RWPE1 (cell line): Measurements from ENCODE around the gene DENND1A.

Experiments
- CTCF ChIA-PET: fragments of 350-600 bp; sonication (Branson Sonifier 250); formaldehyde crosslinking; extraction: SDS; loops from one replicate; lab custom pipeline; 2021; lab: Yijun Ruan, JAX
- POLR2A ChIA-PET: fragments of 400-600 bp; formaldehyde crosslinking; extraction: SDS; loops from one replicate; lab custom pipeline; 2020; ENCODE audit warnings: antibody characterized with exemption; ENCODE audit not compliant: low non-redundant PET; lab: Yijun Ruan, JAX
- DNase-seq: peaks from one replicate; pipeline ENCODE4 v3.0.0; 2012; ENCODE audit warnings: low spot score
- H3K27ac ChIP-seq: fragments of 450-650 bp; 2 replicates; pipeline ENCODE4 v1.5.1; 2017
- CTCF ChIP-seq: fragments of 450-650 bp; conservative IDR thresholded peaks from 2 replicates; pipeline ENCODE4 v1.5.1; 2017; ENCODE audit warnings: low read depth, mild to moderate bottlenecking

Gene DENND1A

DNA sequence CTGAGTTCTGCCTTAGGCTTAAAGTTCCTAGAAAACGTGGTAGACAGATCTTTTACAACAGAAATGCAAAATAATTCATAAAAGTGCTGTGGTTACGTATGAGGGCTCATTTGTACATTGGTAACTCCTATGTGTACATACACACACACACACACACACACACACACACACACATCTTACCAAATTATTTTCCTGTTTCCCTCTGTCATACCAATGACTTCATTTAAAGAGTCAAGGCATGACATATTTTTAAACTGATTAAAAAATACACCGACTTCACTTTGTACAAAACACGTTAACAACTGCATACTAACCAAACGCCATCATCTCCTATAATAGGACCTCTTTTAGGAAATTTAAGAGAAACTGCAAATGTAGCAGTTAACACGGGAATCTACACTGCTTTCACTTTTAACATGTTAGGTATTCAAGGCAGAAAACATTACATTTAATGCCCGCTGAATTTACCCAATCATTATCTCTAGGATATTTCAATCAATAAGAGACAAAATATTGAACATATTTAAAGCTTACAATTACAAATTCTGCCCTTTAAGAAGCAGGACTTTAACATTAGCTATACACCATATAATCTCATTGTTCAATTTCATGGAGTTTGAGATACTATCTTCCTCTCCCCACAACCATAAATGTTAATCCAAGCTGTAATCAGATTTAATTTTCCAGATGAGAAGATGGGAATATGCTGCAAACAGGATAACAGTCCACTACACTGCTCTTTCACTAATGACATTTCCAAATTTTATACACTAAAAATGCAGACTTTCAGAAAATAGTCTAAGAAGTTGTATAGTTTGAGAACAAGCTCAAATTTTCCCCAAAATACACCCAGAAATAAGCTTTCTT, 133.1 kb downstream of the DENND1A start:
- CTCF ChIA-PET: interaction anchor here (0.7 kb wide), 1 partner anchor 18 kb away, joined by 5 read pairs; no protein-coding TSS in a partner anchor
- no peak for TF ChIP-seq CTCF
- POLR2A ChIA-PET: no interaction called here
- H3K27ac ChIP-seq: no peak overlapping the region
- DNase-seq: no peak

DNA sequence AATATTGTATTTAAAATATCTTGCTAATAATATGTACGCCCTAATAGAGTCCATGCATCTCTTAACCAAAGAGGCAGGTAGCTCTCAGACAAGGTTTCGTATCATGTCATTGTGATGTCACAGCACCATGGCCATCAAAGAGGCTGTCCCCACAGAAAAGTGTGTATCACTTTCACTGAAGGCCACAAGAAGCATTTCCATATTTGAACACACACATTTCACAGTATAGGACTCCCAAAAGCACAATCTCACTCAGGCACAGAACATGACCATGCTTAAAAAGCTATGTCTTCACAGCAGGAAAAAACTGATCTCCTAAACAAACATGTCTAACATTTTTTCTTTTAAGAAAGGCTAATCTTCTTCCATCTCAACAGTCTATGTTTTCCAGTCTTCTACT, 133.8 kb downstream of the DENND1A start:
- no peak overlapping the region for H3K27ac ChIP-seq
- ChIA-PET CTCF (no interaction called here), POLR2A (no interaction called here)
- no peak for DNase-seq
- TF ChIP-seq CTCF: no peak

DNA sequence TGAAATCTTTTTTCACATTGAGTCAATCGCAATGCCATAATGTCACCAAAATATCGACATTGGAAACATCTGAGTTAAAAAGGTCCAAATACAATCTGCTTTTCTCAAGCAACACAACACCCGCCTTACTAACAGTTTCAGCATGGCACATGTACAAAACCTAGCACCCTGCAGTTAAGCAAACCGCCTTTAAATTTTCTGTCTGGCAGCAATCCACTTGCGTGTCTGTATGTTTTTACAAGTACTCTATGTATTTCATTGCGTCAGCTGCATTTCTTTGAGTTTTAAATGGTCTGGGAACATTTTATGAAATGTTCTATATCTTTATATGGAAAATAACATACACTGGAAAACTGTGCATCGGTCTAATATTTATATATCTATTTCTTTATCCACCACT, 134.6 kb downstream of the DENND1A start:
- no peak for TF ChIP-seq CTCF
- no peak for DNase-seq
- no peak overlapping the region for H3K27ac ChIP-seq
- ChIA-PET POLR2A (no interaction called here), CTCF (no interaction called here)

GRCh38 chr9:123792501-123792900, 137.4 kb downstream of the DENND1A start:
- no peak overlapping the region for H3K27ac ChIP-seq
- ChIA-PET POLR2A (no interaction called here), CTCF (interaction anchor here (0.8 kb wide), 1 partner anchor 16 kb away, joined by 4 read pairs; no protein-coding TSS in a partner anchor)
- TF ChIP-seq CTCF: no peak
- DNase-seq: no peak

DNA sequence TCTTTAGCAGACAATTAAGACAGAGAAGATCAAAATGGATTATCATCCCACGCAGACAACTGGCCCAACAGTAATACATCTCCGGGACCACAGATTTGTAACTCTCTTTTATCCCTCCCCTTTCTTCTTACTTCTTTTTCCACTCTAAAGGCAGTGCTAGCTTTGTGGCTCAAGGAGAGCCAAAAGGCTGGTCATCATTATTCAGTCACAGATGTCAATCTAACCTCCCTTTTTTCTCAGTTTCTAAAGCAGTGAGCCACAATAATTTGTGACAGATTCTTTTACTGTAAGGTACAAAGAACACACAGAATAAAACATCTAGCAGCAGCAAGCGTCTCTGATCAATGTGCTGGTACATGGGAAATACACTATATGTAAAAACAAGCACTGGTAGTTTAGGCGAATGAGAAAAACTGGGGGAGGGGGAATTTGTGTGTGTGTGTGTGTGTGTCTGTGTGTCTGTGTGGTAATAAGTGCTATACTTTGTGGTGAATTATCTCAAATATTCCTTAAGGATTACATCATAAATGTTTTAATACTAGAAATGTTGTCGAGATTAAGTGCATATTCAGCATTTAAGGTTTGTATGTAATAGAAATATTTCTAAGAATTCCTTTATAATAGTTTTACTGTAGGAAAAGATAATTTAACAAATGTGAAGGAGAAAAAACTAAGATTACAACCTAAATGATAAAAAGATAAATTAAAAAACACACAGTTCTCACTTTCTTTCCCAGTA, 140.2 kb downstream of the DENND1A start:
- no peak overlapping the region for H3K27ac ChIP-seq
- TF ChIP-seq CTCF: no peak
- POLR2A ChIA-PET: no interaction called here
- CTCF ChIA-PET: no interaction called here
- no peak for DNase-seq

DNA sequence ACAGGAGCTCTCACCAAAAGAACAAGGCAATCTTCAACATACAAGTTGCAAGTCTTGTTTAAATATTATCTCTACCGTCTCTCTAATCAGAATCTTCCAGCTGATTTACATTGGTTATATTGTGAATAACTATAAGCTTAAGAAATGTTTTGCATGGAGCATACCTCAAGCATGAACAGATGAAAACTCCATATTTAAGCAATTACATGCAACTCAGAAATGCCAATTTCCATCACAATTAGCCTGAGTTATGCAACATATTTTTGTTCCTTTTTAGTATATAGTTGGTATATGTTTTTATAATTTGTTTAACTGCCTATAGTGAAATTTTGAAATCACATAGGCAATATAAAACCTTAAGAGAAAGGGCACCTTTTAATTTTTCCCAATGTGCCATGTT, 142.5 kb downstream of the DENND1A start:
- DNase-seq: no peak
- ChIA-PET POLR2A (no interaction called here), CTCF (no interaction called here)
- no peak overlapping the region for H3K27ac ChIP-seq
- no peak for TF ChIP-seq CTCF
